SU-DHL-6 (cell line): ENCODE data around the gene FOXR2.

Experiments used
- EZH2phosphoT487 ChIP-seq: fragments of 200-600 bp; sonication (generic), shearing (Covaris generic); conservative IDR thresholded peaks from 2 replicates; pipeline ENCODE4 v1.6.1; 2018; ENCODE audit warnings: mild to moderate bottlenecking, antibody characterized with exemption, low read length, moderate library complexity, mixed read lengths
- TF ChIP-seq, protein P1 (sequence below): fragments of 200-600 bp; sonication (generic); IDR thresholded peaks from one replicate; pipeline ENCODE4 v1.5.1; 2017; ENCODE audit warnings: antibody characterized with exemption, mild to moderate bottlenecking, low read length, moderate library complexity; ENCODE audit not compliant: insufficient read depth, poor library complexity, severe bottlenecking

GRCh38 chrX:55636109-55636508, 12.9 kb downstream of the FOXR2 start:
- TF ChIP-seq, protein P1, sequence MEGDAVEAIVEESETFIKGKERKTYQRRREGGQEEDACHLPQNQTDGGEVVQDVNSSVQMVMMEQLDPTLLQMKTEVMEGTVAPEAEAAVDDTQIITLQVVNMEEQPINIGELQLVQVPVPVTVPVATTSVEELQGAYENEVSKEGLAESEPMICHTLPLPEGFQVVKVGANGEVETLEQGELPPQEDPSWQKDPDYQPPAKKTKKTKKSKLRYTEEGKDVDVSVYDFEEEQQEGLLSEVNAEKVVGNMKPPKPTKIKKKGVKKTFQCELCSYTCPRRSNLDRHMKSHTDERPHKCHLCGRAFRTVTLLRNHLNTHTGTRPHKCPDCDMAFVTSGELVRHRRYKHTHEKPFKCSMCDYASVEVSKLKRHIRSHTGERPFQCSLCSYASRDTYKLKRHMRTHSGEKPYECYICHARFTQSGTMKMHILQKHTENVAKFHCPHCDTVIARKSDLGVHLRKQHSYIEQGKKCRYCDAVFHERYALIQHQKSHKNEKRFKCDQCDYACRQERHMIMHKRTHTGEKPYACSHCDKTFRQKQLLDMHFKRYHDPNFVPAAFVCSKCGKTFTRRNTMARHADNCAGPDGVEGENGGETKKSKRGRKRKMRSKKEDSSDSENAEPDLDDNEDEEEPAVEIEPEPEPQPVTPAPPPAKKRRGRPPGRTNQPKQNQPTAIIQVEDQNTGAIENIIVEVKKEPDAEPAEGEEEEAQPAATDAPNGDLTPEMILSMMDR = no peak
- no peak for TF ChIP-seq EZH2phosphoT487
